ENCODE results near the gene GANC. TPM values are rescaled to one million over a fixed set of nuclear protein-coding genes. Genes with fewer than 3 reads are reported as not detected.

GANC gene
- total RNA-seq, 6 donors from 2014 or later = 67.3 to 295 (median 99.8) TPM

- TF ChIP-seq EP300 (IDR thresholded peaks at IDR 0.05) = no peak
- no peak for TF ChIP-seq POLR2A (IDR thresholded peaks at IDR 0.05)
- no peak for TF ChIP-seq POLR2AphosphoS5 (IDR thresholded peaks at IDR 0.05)
- no peak for TF ChIP-seq CTCF (IDR thresholded peaks at IDR 0.05)
These were observed 46.2 kb downstream of the GANC start for GRCh38 chr15:42319206-42319605.

GRCh38 chr15:42324308-42324707, 51.3 kb downstream of the GANC start:
- peaks cover 17 to 43% (median 22%) of the 10 kb centered on the region in 4 donors for H3K36me3 ChIP-seq
- H3K27ac ChIP-seq = no peak overlapping the region
- no peak for DNase-seq
- no peaks in the 10 kb centered on the region for H3K27me3 ChIP-seq
- H3K9me3 ChIP-seq = no peaks in the 10 kb centered on the region
- H3K4me3 ChIP-seq = no peak overlapping the region
- no peaks in the 10 kb centered on the region for H3K4me1 ChIP-seq
- WGBS, 2 donors = 76 to 78% methylated on average over 4 of the region's 4 CpGs
- no peak for TF ChIP-seq POLR2AphosphoS5 (IDR thresholded peaks at IDR 0.05)
- no peak for TF ChIP-seq POLR2A (IDR thresholded peaks at IDR 0.05)
- TF ChIP-seq EP300 (IDR thresholded peaks at IDR 0.05) = no peak
- no peak for TF ChIP-seq CTCF (IDR thresholded peaks at IDR 0.05)
- ATAC-seq (ENCODE audit: low FRiP score in 2 of 2) = no peak

More at GRCh38 chr15:42319206-42319605, 46.2 kb downstream of the GANC start:
- no peak for DNase-seq
- H3K9me3 ChIP-seq = no peaks in the 10 kb centered on the region
- H3K36me3 ChIP-seq = peaks cover 4 to 17% (median 12%) of the 10 kb centered on the region in 4 donors
- H3K4me3 ChIP-seq = no peak overlapping the region
- no peak overlapping the region for H3K27ac ChIP-seq
- H3K27me3 ChIP-seq = no peaks in the 10 kb centered on the region
- WGBS, 2 donors = 96 to 98% methylated on average over 2 of the region's 2 CpGs
- no peaks in the 10 kb centered on the region for H3K4me1 ChIP-seq
- no peak for ATAC-seq (ENCODE audit: low FRiP score in 2 of 2)

GRCh38 chr15:42329161-42329560, 56.2 kb downstream of the GANC start:
- TF ChIP-seq POLR2AphosphoS5 (IDR thresholded peaks at IDR 0.05) = no peak
- no peak for TF ChIP-seq POLR2A (IDR thresholded peaks at IDR 0.05)
- no peak for TF ChIP-seq EP300 (IDR thresholded peaks at IDR 0.05)
- no peak for TF ChIP-seq CTCF (IDR thresholded peaks at IDR 0.05)

GRCh38 chr15:42329992-42330391, 57.0 kb downstream of the GANC start:
- DNase-seq (no peak), ATAC-seq (ENCODE audit: low FRiP score in 2 of 2) (no peak)
- Histone ChIP-seq H3K9me3 (peaks cover 0 to 4% (median 3%) of the 10 kb centered on the region in 4 donors), H3K27me3 (no peaks in the 10 kb centered on the region), H3K4me1 (no peaks in the 10 kb centered on the region), H3K4me3 (no peak overlapping the region), H3K27ac (no peak overlapping the region), H3K36me3 (peaks cover 7 to 44% (median 24%) of the 10 kb centered on the region in 4 donors)
- 78 to 96% methylated on average over 2 of the region's 2 CpGs for WGBS, 2 donors
- no peak for TF ChIP-seq EP300 (IDR thresholded peaks at IDR 0.05)
- TF ChIP-seq POLR2AphosphoS5 (IDR thresholded peaks at IDR 0.05) = no peak
- no peak for TF ChIP-seq POLR2A (IDR thresholded peaks at IDR 0.05)
- no peak for TF ChIP-seq CTCF (IDR thresholded peaks at IDR 0.05)

More at GRCh38 chr15:42329161-42329560, 56.2 kb downstream of the GANC start:
- DNase-seq (no peak), ATAC-seq (ENCODE audit: low FRiP score in 2 of 2) (no peak)
- no peaks in the 10 kb centered on the region for H3K27me3 ChIP-seq
- no peaks in the 10 kb centered on the region for H3K4me1 ChIP-seq
- H3K36me3 ChIP-seq = peaks cover 5 to 42% (median 22%) of the 10 kb centered on the region in 4 donors
- WGBS, 2 donors = 85 to 89% methylated on average over 2 of the region's 2 CpGs
- no peak overlapping the region for H3K27ac ChIP-seq
- H3K4me3 ChIP-seq = no peak overlapping the region
- H3K9me3 ChIP-seq = no peaks in the 10 kb centered on the region

GRCh38 chr15:42331235-42331634, 58.2 kb downstream of the GANC start:
- Histone ChIP-seq H3K9me3 (peaks cover 0 to 10% (median 4%) of the 10 kb centered on the region in 4 donors), H3K27ac (no peak overlapping the region), H3K4me3 (no peak overlapping the region), H3K27me3 (no peaks in the 10 kb centered on the region), H3K4me1 (no peaks in the 10 kb centered on the region), H3K36me3 (peaks cover 3 to 36% (median 19%) of the 10 kb centered on the region in 4 donors)
- ATAC-seq (ENCODE audit: low FRiP score in 2 of 2) = no peak
- DNase-seq = no peak
- TF ChIP-seq CTCF (IDR thresholded peaks at IDR 0.05) (no peak), EP300 (IDR thresholded peaks at IDR 0.05) (no peak), POLR2A (IDR thresholded peaks at IDR 0.05) (no peak), POLR2AphosphoS5 (IDR thresholded peaks at IDR 0.05) (no peak)
- 79 to 94% methylated on average over 3 of the region's 3 CpGs for whole genome bisulfite sequencing, 2 donors

All from upper lobe of left lung (tissue), 6 donors.